Measurements from ENCODE around the gene TMEM86A.

TMEM86A gene

DNA sequence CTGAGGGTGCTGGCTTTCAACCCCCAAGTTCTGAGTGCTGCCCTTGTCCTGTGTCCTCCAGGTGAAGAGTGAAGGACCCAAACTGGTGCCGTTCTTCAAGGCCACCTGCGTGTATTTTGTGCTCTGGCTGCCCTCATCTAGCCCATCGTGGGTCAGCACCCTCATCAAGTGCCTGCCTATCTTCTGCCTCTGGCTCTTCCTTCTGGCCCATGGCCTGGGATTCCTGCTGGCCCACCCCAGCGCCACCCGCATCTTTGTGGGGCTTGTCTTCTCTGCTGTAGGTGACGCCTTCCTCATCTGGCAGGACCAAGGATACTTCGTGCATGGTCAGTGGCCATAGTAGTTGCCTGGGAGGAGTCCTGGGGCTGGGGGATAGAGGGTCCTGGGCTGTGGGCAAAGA is 2.3 kb downstream of the TMEM86A start:
- H3K9ac ChIP-seq (ENCODE audit: low read length) = no peak overlapping the region
- peaks cover 10% of the 10 kb centered on the region for H3K4me1 ChIP-seq (ENCODE audit: insufficient read depth, low read length, severe bottlenecking)
- no peaks in the 10 kb centered on the region for H4K20me1 ChIP-seq (ENCODE audit: insufficient read depth, low read length)
- TF ChIP-seq EZH2 (IDR thresholded peaks at IDR 0.05; ENCODE audit: borderline replicate concordance, low read length) = no peak
- TF ChIP-seq, protein P1, sequence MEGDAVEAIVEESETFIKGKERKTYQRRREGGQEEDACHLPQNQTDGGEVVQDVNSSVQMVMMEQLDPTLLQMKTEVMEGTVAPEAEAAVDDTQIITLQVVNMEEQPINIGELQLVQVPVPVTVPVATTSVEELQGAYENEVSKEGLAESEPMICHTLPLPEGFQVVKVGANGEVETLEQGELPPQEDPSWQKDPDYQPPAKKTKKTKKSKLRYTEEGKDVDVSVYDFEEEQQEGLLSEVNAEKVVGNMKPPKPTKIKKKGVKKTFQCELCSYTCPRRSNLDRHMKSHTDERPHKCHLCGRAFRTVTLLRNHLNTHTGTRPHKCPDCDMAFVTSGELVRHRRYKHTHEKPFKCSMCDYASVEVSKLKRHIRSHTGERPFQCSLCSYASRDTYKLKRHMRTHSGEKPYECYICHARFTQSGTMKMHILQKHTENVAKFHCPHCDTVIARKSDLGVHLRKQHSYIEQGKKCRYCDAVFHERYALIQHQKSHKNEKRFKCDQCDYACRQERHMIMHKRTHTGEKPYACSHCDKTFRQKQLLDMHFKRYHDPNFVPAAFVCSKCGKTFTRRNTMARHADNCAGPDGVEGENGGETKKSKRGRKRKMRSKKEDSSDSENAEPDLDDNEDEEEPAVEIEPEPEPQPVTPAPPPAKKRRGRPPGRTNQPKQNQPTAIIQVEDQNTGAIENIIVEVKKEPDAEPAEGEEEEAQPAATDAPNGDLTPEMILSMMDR (IDR thresholded peaks at IDR 0.05; ENCODE audit: low read length) = no peak
- H3F3A ChIP-seq (ENCODE audit: insufficient read depth, low read length) = no peaks in the 10 kb centered on the region
- H2AFZ ChIP-seq (ENCODE audit: low read length) = no peak overlapping the region
- H3K4me3 ChIP-seq (ENCODE audit: low read depth, low read length, poor library complexity, severe bottlenecking) = no peak overlapping the region
- no peak overlapping the region for H3K27ac ChIP-seq (ENCODE audit: low read depth, low read length, poor library complexity, severe bottlenecking)
- H3K36me3 ChIP-seq (ENCODE audit: insufficient read depth, low read length) = no peaks in the 10 kb centered on the region
- H3K27me3 ChIP-seq (ENCODE audit: insufficient read depth, low read length) = no peaks in the 10 kb centered on the region
- H3K9me2 ChIP-seq (ENCODE audit: low read depth, low read length) = no peaks in the 10 kb centered on the region
- H3K9me3 ChIP-seq (ENCODE audit: low read length) = no peaks in the 10 kb centered on the region
- no peaks in the 10 kb centered on the region for H3K79me2 ChIP-seq (ENCODE audit: insufficient read depth, low read length)
- H3K4me2 ChIP-seq (ENCODE audit: low read length) = no peak overlapping the region

DNA sequence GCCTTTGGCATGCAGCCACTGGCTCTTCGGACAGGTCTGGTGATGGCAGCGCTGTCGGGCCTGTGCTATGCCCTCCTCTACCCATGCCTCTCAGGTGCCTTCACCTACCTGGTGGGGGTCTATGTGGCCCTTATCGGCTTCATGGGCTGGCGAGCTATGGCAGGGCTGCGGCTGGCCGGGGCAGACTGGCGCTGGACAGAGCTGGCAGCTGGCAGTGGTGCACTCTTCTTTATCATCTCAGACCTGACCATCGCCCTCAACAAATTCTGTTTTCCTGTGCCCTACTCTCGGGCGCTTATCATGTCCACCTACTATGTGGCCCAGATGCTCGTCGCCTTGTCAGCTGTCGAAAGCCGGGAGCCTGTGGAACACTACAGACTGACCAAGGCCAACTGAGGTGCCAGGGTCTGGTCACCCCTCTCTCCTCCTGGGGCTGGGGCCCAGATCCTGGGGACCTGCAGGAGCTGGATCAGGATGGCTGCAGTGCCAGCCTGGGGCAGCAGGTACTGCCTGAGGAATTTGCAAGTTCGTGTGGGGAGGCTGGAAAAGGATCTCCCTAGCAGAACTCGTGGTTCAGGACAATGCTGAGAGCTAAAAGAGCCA is 3.1 kb downstream of the TMEM86A start:
- H2AFZ ChIP-seq (ENCODE audit: low read length) = no peak overlapping the region
- peaks cover 10% of the 10 kb centered on the region for H3K4me1 ChIP-seq (ENCODE audit: insufficient read depth, low read length, severe bottlenecking)

GRCh38 chr11:18703001-18703763 is 4.6 kb downstream of the TMEM86A start:
- Histone ChIP-seq H4K20me1 (ENCODE audit: insufficient read depth, low read length) (no peaks in the 10 kb centered on the region), H3F3A (ENCODE audit: insufficient read depth, low read length) (no peaks in the 10 kb centered on the region), H2AFZ (ENCODE audit: low read length) (no peak overlapping the region), H3K27me3 (ENCODE audit: insufficient read depth, low read length) (no peaks in the 10 kb centered on the region), H3K4me1 (ENCODE audit: insufficient read depth, low read length, severe bottlenecking) (peaks cover 8% of the 10 kb centered on the region), H3K9me3 (ENCODE audit: low read length) (no peaks in the 10 kb centered on the region), H3K4me2 (ENCODE audit: low read length) (no peak overlapping the region), H3K9me2 (ENCODE audit: low read depth, low read length) (no peaks in the 10 kb centered on the region), H3K9ac (ENCODE audit: low read length) (no peak overlapping the region), H3K36me3 (ENCODE audit: insufficient read depth, low read length) (no peaks in the 10 kb centered on the region), H3K27ac (ENCODE audit: low read depth, low read length, poor library complexity, severe bottlenecking) (no peak overlapping the region), H3K4me3 (ENCODE audit: low read depth, low read length, poor library complexity, severe bottlenecking) (no peak overlapping the region), H3K79me2 (ENCODE audit: insufficient read depth, low read length) (no peaks in the 10 kb centered on the region)
- TF ChIP-seq EZH2 (IDR thresholded peaks at IDR 0.05; ENCODE audit: borderline replicate concordance, low read length) = no peak
- TF ChIP-seq, protein P1 (IDR thresholded peaks at IDR 0.05; ENCODE audit: low read length) = no peak

More for the DNA sequence above, 3.1 kb downstream of the TMEM86A start:
- no peaks in the 10 kb centered on the region for H4K20me1 ChIP-seq (ENCODE audit: insufficient read depth, low read length)
- H3K4me3 ChIP-seq (ENCODE audit: low read depth, low read length, poor library complexity, severe bottlenecking) = no peak overlapping the region
- H3K4me2 ChIP-seq (ENCODE audit: low read length) = no peak overlapping the region
- no peaks in the 10 kb centered on the region for H3K27me3 ChIP-seq (ENCODE audit: insufficient read depth, low read length)
- H3K9ac ChIP-seq (ENCODE audit: low read length) = no peak overlapping the region
- H3K9me3 ChIP-seq (ENCODE audit: low read length) = no peaks in the 10 kb centered on the region
- H3F3A ChIP-seq (ENCODE audit: insufficient read depth, low read length) = no peaks in the 10 kb centered on the region
- H3K27ac ChIP-seq (ENCODE audit: low read depth, low read length, poor library complexity, severe bottlenecking) = no peak overlapping the region
- no peaks in the 10 kb centered on the region for H3K79me2 ChIP-seq (ENCODE audit: insufficient read depth, low read length)
- TF ChIP-seq EZH2 (IDR thresholded peaks at IDR 0.05; ENCODE audit: borderline replicate concordance, low read length) = no peak
- TF ChIP-seq, protein P1 (IDR thresholded peaks at IDR 0.05; ENCODE audit: low read length) = no peak
- H3K9me2 ChIP-seq (ENCODE audit: low read depth, low read length) = no peaks in the 10 kb centered on the region
- H3K36me3 ChIP-seq (ENCODE audit: insufficient read depth, low read length) = no peaks in the 10 kb centered on the region
